Activated T-cell treated with anti-CD3 and anti-CD28 coated beads, Interleukin-2, amount 50 U/mL, for 4 hours (primary cell): Measurements from ENCODE around the gene TGFBR3L. TPM values are rescaled to one million over a fixed set of nuclear protein-coding genes. Genes with fewer than 3 reads are reported as not detected.

Experiments
- ATAC-seq, 2 donors: fragments of 200-7000 bp; cut with Tn5 transposase; one replicate each; pipeline ENCODE4 v1.10.0; 2021
- DNase-seq: peaks from one replicate; pipeline ENCODE4 v3.0.0-alpha.2; 2020
- H3K27me3 Mint-ChIP-seq: one replicate; pipeline ENCODE4 v1.8.0; 2021; ENCODE audit warnings: low read depth, mixed read lengths
- H3K36me3 Mint-ChIP-seq: one replicate; pipeline ENCODE4 v1.8.0; 2022; ENCODE audit warnings: mixed read lengths; ENCODE audit not compliant: insufficient read depth
- H3K4me1 Mint-ChIP-seq: one replicate; pipeline ENCODE4 v1.8.0; 2021; ENCODE audit warnings: low read depth, mixed read lengths
- H3K4me3 Mint-ChIP-seq: one replicate; pipeline ENCODE4 v1.8.0; 2021; ENCODE audit warnings: mild to moderate bottlenecking, moderate library complexity, mixed read lengths
- H3K9me3 Mint-ChIP-seq: one replicate; pipeline ENCODE4 v1.8.0; 2021; ENCODE audit warnings: mixed read lengths
- total RNA-seq, 3 donors: library from RNA; stranded (reverse); gene quantifications; one replicate each; pipeline ENCODE4 v1.2.1, GENCODE V29; 2021

Gene TGFBR3L
- total RNA-seq, 3 donors from 2014 or later = 0.74 to 2.4 (median 1.4) TPM

GRCh38 chr19:7905268-7905667 lies 9.4 kb upstream of the TGFBR3L start:
- Mint-ChIP-seq H3K9me3 (no peaks in the 10 kb centered on the region), H3K4me3 (peak overlapping the region; percentile 88), H3K4me1 (peaks cover 17% of the 10 kb centered on the region), H3K27me3 (no peaks in the 10 kb centered on the region), H3K36me3 (peaks cover 2% of the 10 kb centered on the region)
- DNase-seq (no peak), ATAC-seq (no peak)

- Mint-ChIP-seq H3K27me3 (no peaks in the 10 kb centered on the region), H3K36me3 (peaks cover 5% of the 10 kb centered on the region), H3K4me3 (peak overlapping the region; percentile 61), H3K4me1 (peaks cover 17% of the 10 kb centered on the region), H3K9me3 (no peaks in the 10 kb centered on the region)
- DNase-seq (no peak), ATAC-seq (no peak)
These were observed 8.8 kb upstream of the TGFBR3L start for GRCh38 chr19:7905859-7906258.

- Mint-ChIP-seq H3K27me3 (no peaks in the 10 kb centered on the region), H3K9me3 (no peaks in the 10 kb centered on the region), H3K4me3 (no peak overlapping the region), H3K4me1 (peaks cover 17% of the 10 kb centered on the region), H3K36me3 (peaks cover 12% of the 10 kb centered on the region)
- DNase-seq (no peak), ATAC-seq (no peak)
These were observed 7.5 kb upstream of the TGFBR3L start for GRCh38 chr19:7907122-7907521.

GRCh38 chr19:7907544-7907943 lies 7.1 kb upstream of the TGFBR3L start:
- ATAC-seq (no peak), DNase-seq (no peak)
- H3K27me3 Mint-ChIP-seq = no peaks in the 10 kb centered on the region
- H3K9me3 Mint-ChIP-seq = no peaks in the 10 kb centered on the region
- peaks cover 16% of the 10 kb centered on the region for H3K4me1 Mint-ChIP-seq
- H3K4me3 Mint-ChIP-seq = no peak overlapping the region
- H3K36me3 Mint-ChIP-seq = peaks cover 13% of the 10 kb centered on the region

GRCh38 chr19:7908078-7908699 lies 6.4 kb upstream of the TGFBR3L start:
- Mint-ChIP-seq H3K4me1 (peaks cover 15% of the 10 kb centered on the region), H3K9me3 (no peaks in the 10 kb centered on the region), H3K36me3 (peaks cover 16% of the 10 kb centered on the region), H3K4me3 (no peak overlapping the region), H3K27me3 (no peaks in the 10 kb centered on the region)
- ATAC-seq = no peak
- DNase-seq = no peak

- Mint-ChIP-seq H3K4me3 (no peak overlapping the region), H3K9me3 (no peaks in the 10 kb centered on the region), H3K4me1 (peaks cover 15% of the 10 kb centered on the region), H3K36me3 (peaks cover 16% of the 10 kb centered on the region), H3K27me3 (no peaks in the 10 kb centered on the region)
- ATAC-seq = no peak
- no peak for DNase-seq
These were observed 5.7 kb upstream of the TGFBR3L start for GRCh38 chr19:7908742-7909461.

- no peak overlapping the region for H3K4me3 Mint-ChIP-seq
- H3K36me3 Mint-ChIP-seq = peaks cover 16% of the 10 kb centered on the region
- no peaks in the 10 kb centered on the region for H3K9me3 Mint-ChIP-seq
- ATAC-seq (no peak), DNase-seq (no peak)
- peaks cover 14% of the 10 kb centered on the region for H3K4me1 Mint-ChIP-seq
- H3K27me3 Mint-ChIP-seq = peaks cover 3% of the 10 kb centered on the region
These were observed 5.1 kb upstream of the TGFBR3L start for GRCh38 chr19:7909471-7910067.

GRCh38 chr19:7910321-7911161 lies 4.1 kb upstream of the TGFBR3L start:
- ATAC-seq (no peak), DNase-seq (no peak)
- H3K4me3 Mint-ChIP-seq = no peak overlapping the region
- no peaks in the 10 kb centered on the region for H3K9me3 Mint-ChIP-seq
- H3K27me3 Mint-ChIP-seq = peaks cover 13% of the 10 kb centered on the region
- H3K36me3 Mint-ChIP-seq = peaks cover 14% of the 10 kb centered on the region
- H3K4me1 Mint-ChIP-seq = peaks cover 9% of the 10 kb centered on the region

GRCh38 chr19:7911508-7912143 lies 3.0 kb upstream of the TGFBR3L start:
- Mint-ChIP-seq H3K4me1 (peaks cover 11% of the 10 kb centered on the region), H3K9me3 (no peaks in the 10 kb centered on the region), H3K36me3 (peaks cover 14% of the 10 kb centered on the region), H3K4me3 (no peak overlapping the region), H3K27me3 (peaks cover 18% of the 10 kb centered on the region)
- no peak for ATAC-seq
- DNase-seq = no peak

GRCh38 chr19:7912144-7912696 lies 2.4 kb upstream of the TGFBR3L start:
- H3K27me3 Mint-ChIP-seq = peaks cover 22% of the 10 kb centered on the region
- H3K4me1 Mint-ChIP-seq = peaks cover 15% of the 10 kb centered on the region
- no peak for ATAC-seq
- H3K9me3 Mint-ChIP-seq = no peaks in the 10 kb centered on the region
- H3K4me3 Mint-ChIP-seq = no peak overlapping the region
- H3K36me3 Mint-ChIP-seq = peaks cover 14% of the 10 kb centered on the region
- no peak for DNase-seq

- peaks cover 13% of the 10 kb centered on the region for H3K4me1 Mint-ChIP-seq
- H3K36me3 Mint-ChIP-seq = peaks cover 14% of the 10 kb centered on the region
- ATAC-seq = no peak
These were observed 1.7 kb upstream of the TGFBR3L start for GRCh38 chr19:7912697-7913564.

GRCh38 chr19:7913652-7914051 lies 978 bp upstream of the TGFBR3L start:
- Mint-ChIP-seq H3K36me3 (peaks cover 14% of the 10 kb centered on the region), H3K9me3 (no peaks in the 10 kb centered on the region), H3K4me1 (peaks cover 14% of the 10 kb centered on the region), H3K27me3 (peaks cover 30% of the 10 kb centered on the region), H3K4me3 (no peak overlapping the region)
- DNase-seq (no peak), ATAC-seq (no peak)

More at GRCh38 chr19:7912697-7913564, 1.7 kb upstream of the TGFBR3L start:
- Mint-ChIP-seq H3K4me3 (no peak overlapping the region), H3K27me3 (peaks cover 24% of the 10 kb centered on the region), H3K9me3 (no peaks in the 10 kb centered on the region)
- no peak for DNase-seq

- peaks cover 14% of the 10 kb centered on the region for H3K36me3 Mint-ChIP-seq
- no peaks in the 10 kb centered on the region for H3K9me3 Mint-ChIP-seq
- peaks cover 14% of the 10 kb centered on the region for H3K4me1 Mint-ChIP-seq
- no peak for ATAC-seq
- H3K4me3 Mint-ChIP-seq = no peak overlapping the region
- DNase-seq = no peak
- peaks cover 30% of the 10 kb centered on the region for H3K27me3 Mint-ChIP-seq
These were observed 531 bp upstream of the TGFBR3L start for GRCh38 chr19:7914099-7914498.
